ENCODE measurements around the gene C1QB.
A peak's percentile ranks its signal among the peaks of the same experiment; 100 is the strongest.
"Not testable (repeated sequence)": the region's sequence is repeated elsewhere in the genome, so short reads cannot be mapped to it uniquely, and the experiment has no call there.

Gene C1QB

GRCh38 chr1:22643928-22644327 is 9.1 kb upstream of the C1QB start:
- DNase-seq = no peak
- peaks cover 40% of the 10 kb centered on the region for H3K27me3 Mint-ChIP-seq
- no peak for ATAC-seq
- H3K4me1 Mint-ChIP-seq = no peaks in the 10 kb centered on the region
- H3K27ac Mint-ChIP-seq = no peak overlapping the region
- no peak overlapping the region for H3K4me3 Mint-ChIP-seq
- H3K9me3 Mint-ChIP-seq = no peaks in the 10 kb centered on the region

GRCh38 chr1:22645931-22646330 is 7.1 kb upstream of the C1QB start:
- ATAC-seq = no peak
- Mint-ChIP-seq H3K27ac (no peak overlapping the region), H3K9me3 (no peaks in the 10 kb centered on the region), H3K27me3 (peaks cover 32% of the 10 kb centered on the region), H3K4me1 (no peaks in the 10 kb centered on the region), H3K4me3 (no peak overlapping the region)
- no peak for DNase-seq

- H3K27me3 Mint-ChIP-seq = peaks cover 28% of the 10 kb centered on the region
- H3K27ac Mint-ChIP-seq = peak overlapping the region in 1 of 2 donors; percentile 33
These were observed 6.7 kb upstream of the C1QB start for GRCh38 chr1:22646384-22646783.

GRCh38 chr1:22650089-22650693 is 2.8 kb upstream of the C1QB start:
- Mint-ChIP-seq H3K9me3 (no peaks in the 10 kb centered on the region), H3K27ac (no peak overlapping the region), H3K27me3 (peaks cover 17% of the 10 kb centered on the region), H3K4me3 (no peak overlapping the region), H3K4me1 (no peaks in the 10 kb centered on the region)
- DNase-seq (no peak), ATAC-seq (no peak)

More at GRCh38 chr1:22646384-22646783, 6.7 kb upstream of the C1QB start:
- H3K9me3 Mint-ChIP-seq = no peaks in the 10 kb centered on the region
- no peak for DNase-seq
- no peak for ATAC-seq
- no peaks in the 10 kb centered on the region for H3K4me1 Mint-ChIP-seq
- H3K4me3 Mint-ChIP-seq = no peak overlapping the region

GRCh38 chr1:22651941-22652856 is 837 bp upstream of the C1QB start:
- Mint-ChIP-seq H3K27me3 (peaks cover 16% of the 10 kb centered on the region), H3K9me3 (no peaks in the 10 kb centered on the region), H3K27ac (no peak overlapping the region), H3K4me1 (no peaks in the 10 kb centered on the region), H3K4me3 (no peak overlapping the region)
- DNase-seq (no peak), ATAC-seq (no peak)

- H3K4me3 Mint-ChIP-seq = no peak overlapping the region
- H3K27ac Mint-ChIP-seq = no peak overlapping the region
- DNase-seq = no peak
- H3K9me3 Mint-ChIP-seq = no peaks in the 10 kb centered on the region
- ATAC-seq = no peak
- H3K27me3 Mint-ChIP-seq = peaks cover 16% of the 10 kb centered on the region
- no peaks in the 10 kb centered on the region for H3K4me1 Mint-ChIP-seq
These were observed 1.7 kb downstream of the C1QB start for GRCh38 chr1:22654692-22655091.

GRCh38 chr1:22658385-22659163 is 5.5 kb downstream of the C1QB start:
- no peak overlapping the region for H3K4me3 Mint-ChIP-seq
- no peak for ATAC-seq
- no peaks in the 10 kb centered on the region for H3K4me1 Mint-ChIP-seq
- H3K9me3 Mint-ChIP-seq = no peaks in the 10 kb centered on the region
- H3K27me3 Mint-ChIP-seq = peaks cover 12% of the 10 kb centered on the region
- H3K27ac Mint-ChIP-seq = no peak overlapping the region
- DNase-seq = no peak

- no peak overlapping the region for H3K4me3 Mint-ChIP-seq
- no peaks in the 10 kb centered on the region for H3K4me1 Mint-ChIP-seq
- no peak for ATAC-seq
- DNase-seq = no peak
- H3K27ac Mint-ChIP-seq = no peak overlapping the region
- peaks cover 11% of the 10 kb centered on the region for H3K27me3 Mint-ChIP-seq
- no peaks in the 10 kb centered on the region for H3K9me3 Mint-ChIP-seq
These were observed 7.7 kb downstream of the C1QB start for GRCh38 chr1:22660716-22661241.

- H3K27ac Mint-ChIP-seq = no peak overlapping the region
- peaks cover 7% of the 10 kb centered on the region for H3K27me3 Mint-ChIP-seq
These were observed 8.8 kb downstream of the C1QB start for GRCh38 chr1:22661880-22662279.

GRCh38 chr1:22662318-22662717 is 9.3 kb downstream of the C1QB start:
- Mint-ChIP-seq H3K27me3 (peaks cover 7% of the 10 kb centered on the region), H3K4me1 (no peaks in the 10 kb centered on the region), H3K27ac (no peak overlapping the region), H3K4me3 (no peak overlapping the region), H3K9me3 (no peaks in the 10 kb centered on the region)
- no peak for ATAC-seq
- no peak for DNase-seq

More at GRCh38 chr1:22661880-22662279, 8.8 kb downstream of the C1QB start:
- DNase-seq (no peak), ATAC-seq (no peak)
- Mint-ChIP-seq H3K9me3 (no peaks in the 10 kb centered on the region), H3K4me1 (no peaks in the 10 kb centered on the region), H3K4me3 (no peak overlapping the region)

- no peaks in the 10 kb centered on the region for H3K4me1 Mint-ChIP-seq
- H3K27ac Mint-ChIP-seq = no peak overlapping the region
- ATAC-seq = no peak
- DNase-seq = no peak
- peaks cover 7% of the 10 kb centered on the region for H3K27me3 Mint-ChIP-seq
- H3K4me3 Mint-ChIP-seq = no peak overlapping the region
- H3K9me3 Mint-ChIP-seq = no peaks in the 10 kb centered on the region
These were observed 10.0 kb downstream of the C1QB start for GRCh38 chr1:22662986-22663408.

- Mint-ChIP-seq H3K27ac (no peak overlapping the region), H3K4me3 (no peak overlapping the region), H3K4me1 (no peaks in the 10 kb centered on the region), H3K9me3 (no peaks in the 10 kb centered on the region), H3K27me3 (peaks cover 13% of the 10 kb centered on the region)
- no peak for ATAC-seq
- DNase-seq = no peak
These were observed 12.7 kb downstream of the C1QB start for GRCh38 chr1:22665752-22666151.

- peaks cover 19% of the 10 kb centered on the region for H3K27me3 Mint-ChIP-seq
- no peaks in the 10 kb centered on the region for H3K4me1 Mint-ChIP-seq
These were observed 13.4 kb downstream of the C1QB start for GRCh38 chr1:22666412-22666811.

GRCh38 chr1:22668840-22669239 is 15.8 kb downstream of the C1QB start:
- not testable (repeated sequence) for ATAC-seq, H3K27ac Mint-ChIP-seq, H3K4me3 Mint-ChIP-seq, H3K4me1 Mint-ChIP-seq, DNase-seq, H3K9me3 Mint-ChIP-seq
- H3K27me3 Mint-ChIP-seq = peaks cover 41% of the 10 kb centered on the region

More at GRCh38 chr1:22666412-22666811, 13.4 kb downstream of the C1QB start:
- Mint-ChIP-seq H3K4me3 (no peak overlapping the region), H3K27ac (no peak overlapping the region), H3K9me3 (no peaks in the 10 kb centered on the region)
- DNase-seq (no peak), ATAC-seq (no peak)

GRCh38 chr1:22670352-22670975 is 17.4 kb downstream of the C1QB start:
- H3K27me3 Mint-ChIP-seq = peaks cover 44% of the 10 kb centered on the region
- DNase-seq (no peak), ATAC-seq (no peak)
- no peak overlapping the region for H3K27ac Mint-ChIP-seq
- no peaks in the 10 kb centered on the region for H3K9me3 Mint-ChIP-seq
- no peak overlapping the region for H3K4me3 Mint-ChIP-seq
- H3K4me1 Mint-ChIP-seq = no peaks in the 10 kb centered on the region

All from stimulated activated naive CD8-positive, alpha-beta T cell treated with anti-CD3 and anti-CD28 coated beads, Interleukin-15, amount 100 ng/mL, for 72 hours (primary cell).